Hepatocyte (in vitro differentiated cells): ENCODE measurements around the gene CSMD2. TPM values are rescaled to one million over a fixed set of nuclear protein-coding genes. Genes with fewer than 3 reads are reported as not detected.

Experiments used
- DNase-seq: peaks from one replicate; pipeline ENCODE4 v3.0.0-alpha.2; 2016; ENCODE audit warnings: low spot score
- H2AFZ ChIP-seq: fragments of 200-600 bp; sonication (generic); 2 replicates; pipeline ENCODE4 v1.6.0; 2016; ENCODE audit warnings: antibody characterized with exemption, mild to moderate bottlenecking
- H3K27ac ChIP-seq: fragments of 200-600 bp; sonication (generic); 2 replicates; pipeline ENCODE4 v1.5.1; 2016; ENCODE audit warnings: mild to moderate bottlenecking
- H3K27me3 ChIP-seq: fragments of 200-600 bp; sonication (generic); 2 replicates; pipeline ENCODE4 v1.6.1; 2016
- H3K36me3 ChIP-seq: fragments of 200-600 bp; sonication (generic); replicated peaks from 2 replicates; pipeline ENCODE4 v1.5.1; 2016; ENCODE audit warnings: low read depth; ENCODE audit not compliant: insufficient read depth
- H3K4me1 ChIP-seq: fragments of 200-600 bp; sonication (generic); 2 replicates; pipeline ENCODE4 v1.5.1; 2016; ENCODE audit warnings: mild to moderate bottlenecking, moderate library complexity; ENCODE audit not compliant: insufficient read depth
- H3K4me2 ChIP-seq: fragments of 200-600 bp; sonication (generic); 2 replicates; pipeline ENCODE4 v1.6.0; 2016
- H3K4me3 ChIP-seq: fragments of 200-600 bp; sonication (generic); 2 replicates; pipeline ENCODE4 v1.5.1; 2016; ENCODE audit warnings: mild to moderate bottlenecking
- H3K79me2 ChIP-seq: fragments of 200-600 bp; sonication (generic); 2 replicates; pipeline ENCODE4 v1.6.0; 2017; ENCODE audit warnings: mild to moderate bottlenecking
- H3K9me2 ChIP-seq: fragments of 200-600 bp; sonication (generic); replicated peaks from 2 replicates; pipeline ENCODE4 v1.6.0; 2017; ENCODE audit warnings: mild to moderate bottlenecking; ENCODE audit not compliant: insufficient read depth
- H3K9me3 ChIP-seq: fragments of 200-600 bp; sonication (generic); 2 replicates; pipeline ENCODE4 v1.5.1; 2016; ENCODE audit warnings: low read depth, mild to moderate bottlenecking
- H4K20me1 ChIP-seq: fragments of 200-600 bp; sonication (generic); 2 replicates; pipeline ENCODE4 v1.6.0; 2016; ENCODE audit warnings: mild to moderate bottlenecking; ENCODE audit not compliant: insufficient read depth, poor library complexity, severe bottlenecking
- CTCF ChIP-seq: fragments of 200-600 bp; sonication (generic); IDR thresholded peaks from 2 replicates; pipeline ENCODE4 v1.5.1; 2016; ENCODE audit warnings: antibody characterized with exemption, mild to moderate bottlenecking; ENCODE audit not compliant: poor library complexity
- EZH2 ChIP-seq: fragments of 200-600 bp; sonication (generic); IDR thresholded peaks from 2 replicates; pipeline ENCODE4 v1.6.1; 2016; ENCODE audit warnings: antibody characterized with exemption, mild to moderate bottlenecking, borderline replicate concordance
- EZH2phosphoT487 ChIP-seq: fragments of 200-600 bp; sonication (generic); IDR thresholded peaks from one replicate; pipeline ENCODE4 v1.6.1; 2018; ENCODE audit warnings: antibody characterized with exemption, mild to moderate bottlenecking, low read depth, moderate library complexity; ENCODE audit not compliant: unreplicated experiment, severe bottlenecking
- WGBS: methylation state at CpG from one replicate; pipeline ENCODE4 v1.1.6; 2016; ENCODE audit warnings: low lambda C conversion rate; ENCODE audit errors: missing lambda C conversion rate; 5-methylcytosine and 5-hydroxymethylcytosine counted together
- polyA plus RNA-seq: library from polyadenylated mRNA; unstranded; fragments of >200 nt; fragmentation: Nextera tagmentation; extraction: Ambion mirVana; gene quantifications from 2 replicates; pipeline ENCODE4 v1.2.1, GENCODE V29; 2016
- total RNA-seq: library from RNA; depleted of rRNA; stranded (reverse); fragments of >200 nt; gene quantifications from 2 replicates; pipeline ENCODE4 v1.2.3, GENCODE V29; 2014

CSMD2 gene
- total and polyA plus RNA-seq, 2 experiments from 2014 or later = 0.10 to 0.37 TPM

GRCh38 chr1:34199927-34200326, 34.9 kb upstream of the CSMD2 start:
- no peaks in the 10 kb centered on the region for H3K79me2 ChIP-seq
- DNase-seq = peak; percentile 47
- H3K36me3 ChIP-seq = no peaks in the 10 kb centered on the region
- no peak overlapping the region for H3K4me2 ChIP-seq
- H4K20me1 ChIP-seq = no peaks in the 10 kb centered on the region
- TF ChIP-seq EZH2 (no peak), EZH2phosphoT487 (no peak), CTCF (no peak)
- peak overlapping the region; percentile 34 for H3K27ac ChIP-seq
- H3K4me3 ChIP-seq = no peak overlapping the region
- H3K27me3 ChIP-seq = peaks cover 14% of the 10 kb centered on the region
- H3K9me3 ChIP-seq = no peaks in the 10 kb centered on the region
- H3K9me2 ChIP-seq = no peaks in the 10 kb centered on the region
- 90% methylated on average over 1 of the region's 1 CpG for WGBS
- H2AFZ ChIP-seq = no peak overlapping the region
- no peaks in the 10 kb centered on the region for H3K4me1 ChIP-seq

GRCh38 chr1:34192621-34193020, 27.6 kb upstream of the CSMD2 start:
- no peak overlapping the region for H2AFZ ChIP-seq
- H3K27ac ChIP-seq = no peak overlapping the region
- DNase-seq = no peak
- no peaks in the 10 kb centered on the region for H3K9me2 ChIP-seq
- H3K27me3 ChIP-seq = peaks cover 8% of the 10 kb centered on the region
- no peaks in the 10 kb centered on the region for H3K9me3 ChIP-seq
- H3K36me3 ChIP-seq = no peaks in the 10 kb centered on the region
- TF ChIP-seq EZH2 = no peak
- TF ChIP-seq EZH2phosphoT487 = no peak
- TF ChIP-seq CTCF = no peak
- H3K4me1 ChIP-seq = no peaks in the 10 kb centered on the region
- H3K4me3 ChIP-seq = no peak overlapping the region
- WGBS = 43% methylated on average over 3 of the region's 3 CpGs
- no peaks in the 10 kb centered on the region for H4K20me1 ChIP-seq
- no peaks in the 10 kb centered on the region for H3K79me2 ChIP-seq
- H3K4me2 ChIP-seq = no peak overlapping the region

- H3K27me3 ChIP-seq = peaks cover 8% of the 10 kb centered on the region
- H3K9me2 ChIP-seq = no peaks in the 10 kb centered on the region
- WGBS = 86% methylated on average over 2 of the region's 2 CpGs
- TF ChIP-seq CTCF = no peak
- no peak for TF ChIP-seq EZH2phosphoT487
- no peak for TF ChIP-seq EZH2
- H3K27ac ChIP-seq = no peak overlapping the region
- no peaks in the 10 kb centered on the region for H3K4me1 ChIP-seq
- H4K20me1 ChIP-seq = no peaks in the 10 kb centered on the region
- H3K4me3 ChIP-seq = no peak overlapping the region
- H3K9me3 ChIP-seq = no peaks in the 10 kb centered on the region
- H3K79me2 ChIP-seq = no peaks in the 10 kb centered on the region
- no peak overlapping the region for H3K4me2 ChIP-seq
- no peaks in the 10 kb centered on the region for H3K36me3 ChIP-seq
- H2AFZ ChIP-seq = no peak overlapping the region
- no peak for DNase-seq
Observed at GRCh38 chr1:34190692-34191091, 25.7 kb upstream of the CSMD2 start.

GRCh38 chr1:34188985-34189384, 24.0 kb upstream of the CSMD2 start:
- H3K79me2 ChIP-seq = no peaks in the 10 kb centered on the region

More at GRCh38 chr1:34188985-34189384, 24.0 kb upstream of the CSMD2 start:
- H3K27me3 ChIP-seq = peaks cover 4% of the 10 kb centered on the region
- H3K36me3 ChIP-seq = no peaks in the 10 kb centered on the region
- no peaks in the 10 kb centered on the region for H3K9me2 ChIP-seq
- H3K4me3 ChIP-seq = no peak overlapping the region
- no peak for DNase-seq
- H4K20me1 ChIP-seq = no peaks in the 10 kb centered on the region
- H3K27ac ChIP-seq = no peak overlapping the region
- WGBS = 79% methylated on average over 4 of the region's 4 CpGs
- TF ChIP-seq EZH2phosphoT487 (no peak), EZH2 (no peak), CTCF (no peak)
- H2AFZ ChIP-seq = no peak overlapping the region
- no peak overlapping the region for H3K4me2 ChIP-seq
- no peaks in the 10 kb centered on the region for H3K9me3 ChIP-seq
- H3K4me1 ChIP-seq = no peaks in the 10 kb centered on the region
